ENCODE results near the gene ZDHHC11.

ZDHHC11 gene

DNA sequence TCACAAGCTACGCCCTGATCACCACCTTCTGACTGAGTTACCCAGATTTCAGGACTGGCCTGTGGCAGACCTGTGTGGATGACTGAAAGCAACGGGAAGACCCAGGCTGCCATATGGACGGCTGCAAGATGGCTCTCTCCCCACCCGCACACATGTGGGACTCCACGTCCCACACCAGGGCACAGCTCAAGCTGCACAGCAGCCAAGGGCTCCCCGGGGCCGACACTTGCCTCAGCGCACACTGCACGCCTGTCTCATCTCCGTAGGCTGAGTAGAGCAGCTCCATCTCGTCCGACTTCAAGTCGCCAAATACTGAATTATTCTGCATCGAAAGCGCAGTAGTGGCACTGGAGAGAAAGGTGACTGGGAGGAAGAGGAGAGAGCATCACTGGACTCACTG, 27.3 kb upstream of the ZDHHC11 start:
- DNase-seq = no peak

DNA sequence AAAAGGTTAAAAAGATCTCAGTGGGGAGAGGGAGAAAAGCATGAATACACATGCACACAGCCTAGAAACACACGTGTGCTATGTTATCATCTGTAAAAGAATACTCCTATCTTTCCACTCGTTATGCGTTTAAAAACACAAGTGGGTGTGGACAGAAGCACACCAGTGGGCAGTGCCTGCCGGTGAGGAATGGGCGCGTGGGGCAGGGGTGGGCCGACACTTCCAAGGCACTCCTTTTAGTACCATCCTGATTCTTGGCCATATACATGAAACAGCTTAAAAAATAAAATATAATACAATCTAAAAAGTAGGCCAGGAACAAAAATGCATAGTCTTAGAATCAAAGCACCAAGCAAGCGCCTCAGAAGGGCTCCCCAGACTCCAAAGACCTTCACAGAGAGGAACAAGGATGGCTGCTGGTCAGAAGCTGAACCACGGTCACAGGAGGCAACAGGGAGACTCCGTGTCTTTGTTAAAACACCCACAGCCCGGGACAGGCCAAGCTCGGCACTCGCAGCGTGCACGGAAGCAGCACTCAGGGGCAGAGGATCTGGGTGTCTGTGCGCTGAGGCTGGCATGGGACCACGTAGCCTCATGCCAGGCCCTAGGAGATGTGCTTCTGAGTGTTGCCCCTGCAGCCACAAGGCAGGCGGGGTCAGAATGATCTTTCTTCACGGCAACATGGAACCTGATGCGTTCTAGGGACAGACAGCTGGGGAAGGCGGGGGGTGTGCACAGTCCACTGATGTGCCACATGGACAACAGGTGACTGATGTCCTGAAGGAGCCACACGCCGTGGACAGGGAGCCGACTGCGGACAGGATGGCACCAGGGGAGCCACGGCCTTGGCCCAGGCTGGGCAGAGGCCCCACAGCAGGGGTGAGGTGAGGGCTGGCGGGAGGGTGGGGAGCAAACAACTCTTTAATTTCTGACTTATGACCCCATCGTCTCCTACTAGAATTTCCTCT, 25.9 kb upstream of the ZDHHC11 start:
- no peak for DNase-seq

DNA sequence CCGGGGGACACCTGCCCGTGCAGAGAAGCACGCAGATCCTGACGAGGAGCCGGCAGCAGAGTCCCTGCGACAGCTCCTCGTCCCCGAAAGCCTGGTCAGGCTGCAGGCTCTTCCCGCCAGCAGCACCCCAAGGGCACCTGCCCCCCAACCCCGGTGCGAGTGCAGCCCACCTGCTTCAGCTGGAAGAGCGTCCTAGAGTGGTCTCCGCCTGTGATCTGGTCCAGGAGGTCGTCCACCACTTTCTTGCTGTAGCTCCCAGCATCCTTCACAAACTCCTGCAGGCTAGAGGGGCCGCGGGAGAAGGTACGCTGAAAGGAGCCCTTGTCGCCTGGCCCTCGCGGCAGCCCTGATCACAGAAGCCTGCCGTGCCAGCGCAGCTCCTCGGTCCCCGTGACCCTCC, 25.1 kb upstream of the ZDHHC11 start:
- DNase-seq = no peak

DNA sequence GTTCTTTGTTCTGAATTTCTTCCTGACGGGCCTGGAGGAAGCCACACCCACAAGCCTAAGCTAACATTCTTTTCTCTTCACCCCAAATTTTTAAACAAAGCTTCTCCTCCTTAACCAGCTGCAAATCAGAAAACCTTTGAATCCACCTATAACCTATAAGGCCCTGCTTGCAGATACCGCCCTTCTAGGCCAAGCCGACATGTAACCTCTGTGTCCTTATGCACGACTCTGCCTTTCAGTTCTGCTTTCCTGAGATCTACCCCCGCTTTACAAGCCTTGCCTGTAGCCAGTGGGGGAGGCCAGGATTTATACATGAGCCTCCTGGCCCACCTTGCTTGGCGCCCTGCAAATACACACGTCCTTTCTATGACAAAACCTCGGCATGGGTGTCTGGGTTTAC, 22.5 kb upstream of the ZDHHC11 start:
- DNase-seq = no peak

DNA sequence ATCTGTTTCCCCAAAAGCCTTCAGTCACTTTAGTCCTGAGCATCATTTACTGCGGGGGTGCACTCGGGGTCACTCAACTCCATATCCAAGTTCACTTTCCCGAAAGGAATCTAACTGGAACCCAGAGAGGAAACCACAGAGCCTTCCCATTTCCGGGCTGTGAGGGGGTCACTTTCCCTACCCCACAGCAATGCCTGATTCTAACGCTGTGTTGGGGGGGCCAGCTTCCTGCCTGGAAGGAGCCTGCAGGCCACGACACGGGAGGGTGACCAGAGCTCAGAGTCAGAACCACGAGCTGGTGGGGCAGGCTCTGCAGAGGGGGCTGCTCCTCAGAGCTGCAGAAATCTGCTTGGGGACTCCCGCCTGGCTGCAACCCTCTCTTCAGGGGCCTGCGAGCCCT, 21.5 kb upstream of the ZDHHC11 start:
- DNase-seq = no peak

DNA sequence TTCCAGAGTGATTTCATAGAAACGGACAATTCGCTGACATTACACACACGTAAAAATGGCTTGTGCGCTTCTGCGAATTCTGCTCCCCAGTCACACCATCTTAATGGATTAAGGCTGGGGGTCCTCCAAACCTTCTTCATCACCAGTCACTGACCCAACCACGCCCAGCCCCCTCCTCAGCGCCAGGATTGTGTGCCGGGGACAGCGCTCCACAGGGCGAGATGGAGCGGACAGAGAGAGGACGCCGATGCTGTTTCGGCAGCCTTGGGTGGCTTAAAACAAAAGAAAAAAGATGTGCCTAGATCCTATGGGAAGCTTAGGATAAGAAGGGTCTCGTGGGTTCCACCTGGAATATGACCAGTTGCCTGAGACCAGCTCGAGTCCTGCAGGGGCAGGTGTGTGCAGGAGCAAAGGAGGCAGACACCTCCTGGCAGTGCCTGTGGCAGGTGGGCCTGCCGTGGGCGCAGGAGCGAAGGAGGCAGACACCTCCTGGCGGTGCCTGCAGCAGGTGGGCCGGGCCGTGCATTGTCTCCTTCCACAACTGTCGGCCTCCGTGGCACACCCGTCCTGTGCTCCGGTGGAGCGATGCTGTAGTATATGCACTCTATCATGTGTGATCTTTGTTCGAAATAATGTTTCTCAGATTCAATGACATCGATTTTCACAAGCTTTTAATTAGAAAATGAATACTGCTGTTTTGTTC, 21.0 kb upstream of the ZDHHC11 start:
- no peak for DNase-seq

DNA sequence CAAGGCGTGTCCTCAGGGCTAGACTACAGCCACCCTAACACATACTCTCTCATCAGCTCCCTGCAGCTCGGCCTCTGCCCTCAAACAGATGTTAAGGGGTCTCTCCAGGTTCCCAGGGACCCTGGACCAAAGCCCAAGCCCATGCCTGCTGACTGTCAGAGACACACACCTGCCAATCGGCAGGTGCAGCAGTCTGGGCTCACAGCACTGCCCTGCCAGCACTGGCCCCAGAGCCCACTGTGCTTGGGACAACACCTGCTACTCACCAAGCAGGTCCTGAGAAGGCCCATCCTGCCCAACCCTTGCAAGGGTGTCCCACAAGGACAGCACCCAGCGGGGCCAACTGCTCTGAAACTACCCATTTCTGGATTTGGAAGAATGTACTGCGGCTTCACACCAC, 20.2 kb upstream of the ZDHHC11 start:
- DNase-seq = no peak

DNA sequence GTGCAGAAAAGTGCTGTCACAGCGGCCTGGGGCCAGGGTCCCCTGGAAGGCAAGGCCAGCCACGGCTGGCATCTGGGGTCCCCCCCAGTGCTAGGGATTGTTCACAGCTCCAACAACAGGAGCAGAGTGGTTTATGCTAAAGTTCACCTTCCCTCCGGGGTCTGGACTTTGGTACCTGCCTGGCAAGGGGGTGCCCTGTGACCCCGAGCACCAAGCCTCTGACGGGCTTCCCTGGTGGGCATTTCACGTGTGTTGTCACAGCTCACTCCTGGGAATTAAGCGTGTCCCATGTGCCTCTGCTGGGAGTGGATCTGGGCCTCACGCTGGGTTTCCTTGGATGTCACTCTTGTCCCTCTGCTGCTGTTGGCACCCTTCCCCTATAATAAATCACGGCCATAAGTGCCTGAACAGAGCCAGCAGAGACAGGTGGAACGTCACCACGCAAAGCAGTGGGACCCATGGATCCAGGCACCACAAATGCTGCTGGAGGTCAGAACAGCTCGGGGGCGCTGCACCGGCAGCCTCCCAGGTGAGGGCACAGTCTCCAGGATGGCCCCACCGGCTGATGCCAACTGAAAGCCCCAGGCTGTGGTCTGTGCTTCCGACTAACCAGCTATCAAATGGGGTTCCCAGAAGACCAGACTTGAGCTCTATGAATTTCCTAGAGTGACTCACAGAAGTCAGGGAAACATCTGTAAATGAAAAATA, 17.8 kb upstream of the ZDHHC11 start:
- no peak for DNase-seq

DNA sequence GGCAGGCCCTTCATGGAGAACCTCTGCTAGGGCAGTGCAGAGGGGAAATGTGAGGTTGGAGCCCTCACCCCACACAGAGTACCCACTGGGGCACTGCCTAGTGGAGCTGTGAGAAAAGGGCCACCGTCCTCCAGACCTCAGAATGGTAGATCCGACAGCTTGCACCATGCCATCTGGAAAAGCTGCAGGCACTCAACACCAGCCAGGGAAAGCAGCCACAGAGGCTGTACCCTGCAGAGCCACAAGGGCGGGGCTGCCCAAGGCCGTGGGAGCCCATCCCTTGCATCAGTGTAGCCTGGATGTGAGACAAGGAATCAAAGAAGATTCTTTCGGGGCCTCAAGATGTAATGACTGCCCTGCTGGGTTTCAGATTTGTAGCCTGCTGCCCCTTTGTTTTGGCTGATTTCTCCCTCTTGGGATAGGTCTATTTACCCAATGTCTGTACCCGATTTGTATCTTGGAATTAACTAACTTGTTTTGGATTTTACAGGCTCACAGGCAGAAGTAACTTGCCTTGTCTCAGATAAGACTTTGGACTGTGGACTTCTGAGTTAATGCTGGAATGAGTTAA, 16.6 kb upstream of the ZDHHC11 start:
- no peak for DNase-seq

DNA sequence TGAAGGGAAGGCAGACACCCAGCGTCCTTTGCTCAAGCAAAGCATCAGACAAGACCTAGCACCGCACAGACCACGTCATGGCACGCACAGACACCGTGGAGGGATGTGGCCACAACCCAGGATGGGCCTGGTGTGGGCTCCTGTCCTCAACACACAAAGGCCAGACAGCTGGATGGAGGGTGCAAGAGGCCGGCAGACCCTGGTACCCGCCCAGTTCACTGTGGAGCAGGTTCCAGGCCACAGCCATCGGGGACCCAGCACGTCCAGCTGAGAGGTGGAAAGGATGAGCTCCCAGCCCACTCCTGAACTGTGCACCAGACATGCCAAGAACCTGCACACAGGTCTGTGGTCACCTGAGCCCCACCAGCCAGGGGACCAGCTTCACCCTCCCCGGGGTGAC, 15.0 kb upstream of the ZDHHC11 start:
- no peak for DNase-seq

DNA sequence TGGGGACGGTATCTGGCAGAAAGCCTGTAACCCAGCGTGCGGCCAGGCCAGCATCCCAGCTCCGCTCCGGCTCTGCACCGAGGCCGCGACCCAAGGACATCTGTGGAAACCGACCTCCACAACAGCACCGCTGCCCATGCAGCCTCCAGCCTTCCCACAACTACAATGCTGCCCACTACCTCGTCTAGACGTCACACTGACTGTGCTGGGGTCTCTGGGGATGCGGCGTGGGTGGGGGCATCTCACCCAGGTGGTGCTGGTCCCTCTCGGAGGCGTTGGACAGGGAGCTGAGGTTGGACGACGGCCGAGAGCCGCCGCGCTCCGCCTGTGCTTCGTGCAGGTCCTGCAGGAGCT, 14.4 kb upstream of the ZDHHC11 start:
- no peak for DNase-seq

DNA sequence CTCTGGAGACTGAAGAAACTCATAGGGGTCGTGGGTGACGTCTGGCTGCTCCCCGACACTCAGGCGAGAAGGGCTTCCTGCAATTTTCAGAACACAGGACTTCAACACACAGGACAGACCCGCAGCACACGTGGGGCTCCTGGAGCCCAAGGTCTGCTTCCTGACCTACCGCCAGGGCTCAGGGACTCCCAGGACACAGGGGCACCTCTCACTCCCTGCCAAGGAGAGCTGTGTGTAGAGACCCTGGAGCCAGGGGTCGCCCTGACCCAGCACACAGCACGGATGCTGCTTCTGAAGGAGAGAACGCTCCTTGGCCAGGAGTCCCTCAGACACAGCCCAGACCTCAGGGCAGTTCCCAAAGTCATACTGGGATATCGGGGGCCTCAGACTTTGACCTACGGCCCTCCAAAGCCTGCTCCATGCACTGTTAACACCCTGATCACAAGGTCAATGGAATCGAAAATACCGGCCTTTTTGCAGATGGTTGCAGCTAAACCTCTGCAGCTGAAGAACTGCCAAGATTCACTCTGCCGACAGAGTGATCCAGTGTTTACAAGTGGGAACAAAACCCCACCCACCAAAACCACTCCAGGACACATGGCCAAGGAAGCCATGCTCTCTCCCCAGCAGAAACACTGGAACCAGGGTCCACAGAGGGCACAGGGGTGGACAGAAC, 13.8 kb upstream of the ZDHHC11 start:
- DNase-seq = no peak

DNA sequence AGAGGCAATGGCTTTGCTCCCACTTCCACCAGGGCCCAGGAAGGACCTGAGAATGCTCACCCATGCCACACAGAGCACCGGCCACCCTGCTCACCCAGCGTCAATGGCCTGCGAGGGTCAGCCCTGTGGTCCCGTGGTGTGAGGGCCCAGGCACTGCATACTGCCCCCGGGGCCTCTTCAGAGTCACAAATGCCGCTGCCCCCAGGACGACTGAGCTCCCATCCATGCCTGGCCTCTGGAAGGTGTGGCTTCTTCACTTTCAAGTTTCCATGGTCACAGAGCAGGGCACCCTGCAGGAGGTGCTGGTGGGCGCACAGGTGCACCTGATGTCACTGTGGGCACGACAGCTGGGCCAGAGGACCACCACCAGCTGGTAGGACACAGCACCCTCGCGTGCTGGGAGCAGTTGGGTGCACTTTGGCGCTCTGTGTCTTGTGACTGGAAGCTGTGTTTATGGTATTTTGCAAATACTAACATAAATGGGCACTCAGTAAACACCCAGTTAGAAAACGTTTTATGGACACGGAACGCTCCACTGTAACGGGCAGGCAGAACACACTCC, 12.5 kb upstream of the ZDHHC11 start:
- DNase-seq = no peak

DNA sequence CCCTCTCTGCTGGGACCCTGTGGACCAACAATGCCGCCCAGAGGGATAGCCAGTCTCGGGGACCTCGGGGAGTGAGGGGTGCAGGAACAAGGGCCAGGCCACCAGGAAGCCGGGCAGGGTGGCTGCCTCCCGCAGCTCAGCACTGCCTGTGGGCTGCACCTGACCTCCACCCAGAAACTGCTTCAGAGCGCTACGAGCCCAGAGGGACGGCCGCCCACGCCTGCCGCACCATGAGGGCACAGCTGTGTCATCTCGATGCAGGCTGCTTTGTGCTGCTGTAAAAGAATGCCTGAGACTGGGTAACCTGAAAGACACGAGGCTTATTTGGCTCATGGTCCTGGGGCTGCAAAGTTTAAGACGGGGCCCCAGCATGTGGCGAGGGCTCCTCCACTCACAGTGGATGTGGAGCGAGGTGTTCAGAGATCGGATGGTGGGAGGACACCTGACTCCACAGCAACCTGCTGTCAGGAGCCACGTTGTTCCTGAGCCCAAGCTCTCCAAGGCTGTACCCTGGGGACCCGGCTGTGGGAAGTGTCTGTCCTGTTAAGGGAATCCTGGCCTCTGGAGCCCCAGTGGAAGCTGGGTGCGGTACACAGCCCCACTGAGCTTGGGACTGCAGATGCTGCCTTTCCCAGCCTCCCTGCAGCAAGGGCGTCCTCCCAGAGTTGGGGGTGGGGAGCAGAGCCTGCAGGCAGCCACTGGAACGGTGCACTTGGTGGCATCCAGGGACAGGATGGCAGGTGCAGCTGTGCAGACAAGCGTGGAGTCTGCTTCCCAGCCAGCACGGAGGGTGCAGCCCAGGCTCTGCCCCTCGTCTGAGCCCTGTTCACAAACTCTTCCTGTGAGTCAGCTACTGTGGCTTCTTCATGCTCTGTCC, 11.8 kb upstream of the ZDHHC11 start:
- no peak for DNase-seq

DNA sequence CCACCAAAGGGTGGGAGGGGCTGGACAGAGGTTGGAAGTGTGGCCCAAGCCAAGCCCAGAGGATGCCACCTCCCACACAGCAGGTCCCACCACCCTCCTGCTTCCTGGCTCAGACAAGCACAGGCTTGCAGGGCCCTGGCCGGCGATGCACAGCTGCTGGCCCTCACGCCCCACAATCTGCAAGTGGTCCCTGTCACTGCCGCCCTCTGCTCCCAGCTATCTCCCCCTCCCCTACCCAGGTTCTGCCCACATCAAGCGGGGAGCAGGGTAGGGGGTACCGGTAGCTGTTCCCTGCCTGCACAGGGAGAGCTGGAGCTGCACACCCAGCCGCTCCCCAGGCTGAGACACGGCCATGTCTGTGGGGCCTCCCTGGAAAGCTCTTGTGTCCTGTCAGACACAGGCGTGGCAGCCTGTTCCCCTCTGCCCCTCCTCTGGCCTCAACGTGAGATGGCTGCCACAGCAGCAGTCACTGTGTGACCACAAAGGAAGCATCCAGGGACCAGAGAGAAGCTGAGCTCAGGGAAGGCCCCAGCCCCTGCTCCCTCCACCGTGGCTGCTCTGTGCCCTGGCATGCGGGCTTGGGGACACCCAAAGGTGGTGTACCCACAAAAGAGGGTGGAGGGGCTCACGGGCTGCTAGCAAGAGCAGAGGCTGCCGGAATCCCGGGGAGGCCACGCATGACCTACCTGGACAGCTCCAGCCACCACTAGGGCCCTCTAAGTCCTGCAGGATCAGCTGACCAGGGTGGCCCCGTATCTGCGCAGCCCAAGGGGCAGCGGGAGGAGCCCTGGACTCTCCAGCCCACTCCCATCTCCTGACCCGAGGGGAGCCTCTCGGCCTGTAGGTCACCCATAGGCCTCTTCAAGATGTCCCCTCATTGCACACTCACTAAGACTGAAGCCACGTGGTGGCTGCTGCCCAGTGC, 10.9 kb upstream of the ZDHHC11 start:
- no peak for DNase-seq

DNA sequence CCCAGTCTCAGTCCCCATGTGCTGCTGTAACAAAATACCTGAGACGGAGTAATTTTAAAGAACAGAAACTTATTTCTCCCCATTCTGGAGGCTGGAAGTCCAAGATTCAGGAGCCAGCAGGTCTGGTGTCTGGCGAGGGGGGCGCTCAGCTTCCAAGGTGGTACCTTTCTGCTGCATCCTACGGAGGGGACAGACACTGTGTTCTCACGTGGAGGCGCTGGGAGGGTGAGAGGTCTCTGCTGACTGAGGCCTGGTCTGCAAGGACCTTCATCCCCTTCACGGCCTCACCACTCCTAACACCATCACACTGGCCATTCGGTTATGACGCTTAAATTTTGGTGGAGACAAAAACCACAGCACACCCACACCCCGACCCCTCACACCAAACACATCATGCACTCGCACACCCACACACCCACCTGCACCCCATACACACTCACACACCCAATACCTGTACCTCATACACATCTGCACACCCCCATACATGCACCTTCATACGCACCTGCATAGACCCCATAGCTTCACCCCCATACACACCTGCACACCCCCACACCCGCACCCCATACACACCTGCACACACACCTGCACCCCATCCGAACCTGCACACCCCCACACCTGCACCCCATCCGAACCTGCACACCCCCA, 9.8 kb upstream of the ZDHHC11 start:
- no peak for DNase-seq

DNA sequence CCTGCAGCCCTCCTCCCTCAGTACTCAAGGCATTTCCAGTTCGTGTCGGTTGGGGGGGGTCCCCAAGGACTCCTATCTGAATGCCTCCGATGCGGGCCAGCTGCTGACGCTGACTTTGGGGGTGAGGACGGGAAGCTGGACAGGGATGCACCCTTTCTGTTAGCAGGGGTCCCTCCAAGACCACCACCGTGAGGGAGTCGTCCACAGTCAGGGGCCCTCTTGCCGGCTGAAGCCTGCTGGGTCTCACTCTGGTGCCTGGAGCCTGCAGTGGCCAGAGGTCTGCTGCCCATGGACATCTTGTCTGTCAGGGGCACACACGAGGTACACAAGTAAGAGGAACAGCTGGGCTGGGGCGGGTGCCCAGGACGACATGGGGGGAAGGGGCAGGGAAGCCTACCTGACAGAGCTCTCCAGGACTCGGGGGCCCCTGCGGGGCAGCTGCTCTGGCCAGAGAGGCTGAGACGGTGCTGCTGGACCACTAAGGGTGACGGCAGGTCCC, 9.1 kb upstream of the ZDHHC11 start:
- DNase-seq = no peak

DNA sequence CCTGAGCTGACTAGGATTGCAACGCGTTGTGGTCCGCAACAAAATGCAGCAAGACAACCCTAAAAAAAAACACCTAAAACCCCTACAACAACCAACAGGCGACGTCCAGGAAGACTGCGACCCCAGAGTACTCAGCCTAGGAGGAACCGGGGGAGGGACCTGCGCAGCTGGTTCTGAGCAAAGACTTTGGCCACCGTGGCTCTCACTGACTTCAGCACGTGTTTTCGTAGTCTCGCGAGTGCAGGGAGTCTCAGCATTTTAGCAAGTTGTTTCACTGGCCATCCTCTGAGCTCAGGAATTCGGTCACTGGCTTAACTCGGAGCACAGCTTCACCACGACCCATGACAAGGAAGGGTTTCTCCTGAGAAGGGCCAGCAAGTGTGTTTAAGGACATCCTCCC, 8.6 kb upstream of the ZDHHC11 start:
- DNase-seq = no peak

DNA sequence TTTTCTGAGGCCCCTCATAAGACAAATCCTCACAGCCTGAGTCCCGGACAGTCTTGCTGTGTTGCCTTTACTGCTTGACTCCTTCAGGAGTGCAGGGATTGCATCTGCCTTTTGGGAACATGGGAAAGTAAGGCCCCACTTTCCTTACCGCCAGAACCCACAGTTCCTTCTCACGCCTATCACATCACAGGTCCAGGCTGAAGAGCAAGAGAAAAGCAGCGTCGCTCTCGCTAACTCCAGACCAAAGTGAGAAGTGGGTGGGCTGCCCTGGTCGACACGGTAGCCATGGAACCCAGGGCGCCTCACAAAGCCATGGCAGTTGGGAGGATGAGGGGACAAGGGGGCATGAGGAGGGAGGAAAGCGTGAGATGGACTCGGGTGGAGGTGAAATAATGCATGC, 7.9 kb upstream of the ZDHHC11 start:
- no peak for DNase-seq
